ENCODE measurements around the gene PDIA4.
"Not testable (repeated sequence)": the region's sequence is repeated elsewhere in the genome, so short reads cannot be mapped to it uniquely, and the experiment has no call there.

Gene PDIA4

GRCh38 chr7:149001427-149002068, 26.8 kb downstream of the PDIA4 start:
- no peak for FAIRE-seq

GRCh38 chr7:149000961-149001360, 27.3 kb downstream of the PDIA4 start:
- no peak for FAIRE-seq

- no peak for FAIRE-seq
These were observed 29.1 kb downstream of the PDIA4 start for GRCh38 chr7:148999192-148999591.

GRCh38 chr7:148997497-148997896, 30.8 kb downstream of the PDIA4 start:
- FAIRE-seq: no peak

GRCh38 chr7:148994576-148994975, 33.7 kb downstream of the PDIA4 start:
- no peak for FAIRE-seq

- FAIRE-seq: no peak
These were observed 35.1 kb downstream of the PDIA4 start for GRCh38 chr7:148993193-148993592.

GRCh38 chr7:148991536-148991935, 36.8 kb downstream of the PDIA4 start:
- FAIRE-seq: no peak

GRCh38 chr7:148987751-148988512, 40.4 kb downstream of the PDIA4 start:
- FAIRE-seq: no peak

- peak; percentile 94 for FAIRE-seq
These were observed 41.1 kb downstream of the PDIA4 start for GRCh38 chr7:148987010-148987750.

GRCh38 chr7:148986742-148987009, 41.6 kb downstream of the PDIA4 start:
- no peak for FAIRE-seq

- peak; percentile 63 for FAIRE-seq
These were observed 44.8 kb downstream of the PDIA4 start for GRCh38 chr7:148983200-148984146.

GRCh38 chr7:148982654-148983199, 45.6 kb downstream of the PDIA4 start:
- FAIRE-seq: no peak

GRCh38 chr7:148979827-148980226, 48.5 kb downstream of the PDIA4 start:
- no peak for FAIRE-seq

GRCh38 chr7:148979072-148979471, 49.2 kb downstream of the PDIA4 start:
- not testable (repeated sequence) for FAIRE-seq

- FAIRE-seq: no peak
These were observed 50.2 kb downstream of the PDIA4 start for GRCh38 chr7:148978091-148978490.

GRCh38 chr7:148975896-148976295, 52.4 kb downstream of the PDIA4 start:
- no peak for FAIRE-seq

GRCh38 chr7:148973256-148973655, 55.0 kb downstream of the PDIA4 start:
- FAIRE-seq: no peak

GRCh38 chr7:148972375-148972774, 55.9 kb downstream of the PDIA4 start:
- FAIRE-seq: no peak

- no peak for FAIRE-seq
These were observed 60.7 kb downstream of the PDIA4 start for GRCh38 chr7:148967602-148968001.

GRCh38 chr7:148967032-148967372, 61.3 kb downstream of the PDIA4 start:
- no peak for FAIRE-seq

- FAIRE-seq: no peak
These were observed 63.6 kb downstream of the PDIA4 start for GRCh38 chr7:148964483-148965267.
